ENCODE results near the gene TRIM62.
"Not testable (repeated sequence)": the region's sequence is repeated elsewhere in the genome, so short reads cannot be mapped to it uniquely, and the experiment has no call there.

DNA sequence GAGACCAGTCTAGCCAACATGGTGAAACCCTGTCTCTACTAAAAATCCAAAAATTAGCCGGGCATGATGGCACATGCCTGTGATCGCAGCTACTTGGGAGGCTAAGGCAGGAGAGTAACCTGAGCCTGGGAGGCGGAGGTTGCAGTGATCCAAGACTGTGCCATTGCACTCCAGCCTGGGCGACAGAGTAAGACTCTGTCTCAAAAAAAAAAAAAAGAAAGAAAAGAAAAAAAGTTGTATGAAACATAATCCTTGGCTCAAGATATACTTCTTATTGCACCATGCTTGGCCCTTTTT is 81.8 kb downstream of the TRIM62 start:
- TF ChIP-seq CREB5 (CRISPR knock-in tag; IDR thresholded peaks at IDR 0.05; ENCODE audit: low read depth); RARB (CRISPR knock-in tag; IDR thresholded peaks at IDR 0.05); ISL1 (CRISPR knock-in tag; IDR thresholded peaks at IDR 0.05); ESRRG (CRISPR knock-in tag; IDR thresholded peaks at IDR 0.05); TCF4 (CRISPR knock-in tag; IDR thresholded peaks at IDR 0.05; ENCODE audit: borderline replicate concordance): not testable (repeated sequence)
- TF ChIP-seq, protein P1, sequence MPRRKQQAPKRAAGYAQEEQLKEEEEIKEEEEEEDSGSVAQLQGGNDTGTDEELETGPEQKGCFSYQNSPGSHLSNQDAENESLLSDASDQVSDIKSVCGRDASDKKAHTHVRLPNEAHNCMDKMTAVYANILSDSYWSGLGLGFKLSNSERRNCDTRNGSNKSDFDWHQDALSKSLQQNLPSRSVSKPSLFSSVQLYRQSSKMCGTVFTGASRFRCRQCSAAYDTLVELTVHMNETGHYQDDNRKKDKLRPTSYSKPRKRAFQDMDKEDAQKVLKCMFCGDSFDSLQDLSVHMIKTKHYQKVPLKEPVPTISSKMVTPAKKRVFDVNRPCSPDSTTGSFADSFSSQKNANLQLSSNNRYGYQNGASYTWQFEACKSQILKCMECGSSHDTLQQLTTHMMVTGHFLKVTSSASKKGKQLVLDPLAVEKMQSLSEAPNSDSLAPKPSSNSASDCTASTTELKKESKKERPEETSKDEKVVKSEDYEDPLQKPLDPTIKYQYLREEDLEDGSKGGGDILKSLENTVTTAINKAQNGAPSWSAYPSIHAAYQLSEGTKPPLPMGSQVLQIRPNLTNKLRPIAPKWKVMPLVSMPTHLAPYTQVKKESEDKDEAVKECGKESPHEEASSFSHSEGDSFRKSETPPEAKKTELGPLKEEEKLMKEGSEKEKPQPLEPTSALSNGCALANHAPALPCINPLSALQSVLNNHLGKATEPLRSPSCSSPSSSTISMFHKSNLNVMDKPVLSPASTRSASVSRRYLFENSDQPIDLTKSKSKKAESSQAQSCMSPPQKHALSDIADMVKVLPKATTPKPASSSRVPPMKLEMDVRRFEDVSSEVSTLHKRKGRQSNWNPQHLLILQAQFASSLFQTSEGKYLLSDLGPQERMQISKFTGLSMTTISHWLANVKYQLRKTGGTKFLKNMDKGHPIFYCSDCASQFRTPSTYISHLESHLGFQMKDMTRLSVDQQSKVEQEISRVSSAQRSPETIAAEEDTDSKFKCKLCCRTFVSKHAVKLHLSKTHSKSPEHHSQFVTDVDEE (CRISPR knock-in tag; IDR thresholded peaks at IDR 0.05), result not testable (repeated sequence)
